DMS53 treated with DMSO at 0.1 percent for 48 hours (cell line): ENCODE measurements around the gene ERGIC1.

ENCODE experiments used
- DNase-seq: peaks from one replicate; lab custom pipeline; 2025; ENCODE audit not compliant: unreplicated experiment; lab: John Stamatoyannopoulos, UW

The ERGIC1 gene

GRCh38 chr5:172918421-172919371, 84.6 kb downstream of the ERGIC1 start:
- no peak for DNase-seq

- no peak for DNase-seq
These were observed 85.7 kb downstream of the ERGIC1 start for GRCh38 chr5:172919525-172920446.

GRCh38 chr5:172920447-172920849, 86.4 kb downstream of the ERGIC1 start:
- DNase-seq = no peak

- DNase-seq = no peak
These were observed 86.9 kb downstream of the ERGIC1 start for GRCh38 chr5:172920995-172921394.

GRCh38 chr5:172921906-172922305, 87.9 kb downstream of the ERGIC1 start:
- no peak for DNase-seq

GRCh38 chr5:172923539-172923938, 89.5 kb downstream of the ERGIC1 start:
- DNase-seq = no peak

GRCh38 chr5:172925336-172925948, 91.4 kb downstream of the ERGIC1 start:
- DNase-seq = peak; percentile 39

- no peak for DNase-seq
These were observed 92.0 kb downstream of the ERGIC1 start for GRCh38 chr5:172926008-172926523.

- DNase-seq = no peak
These were observed 92.7 kb downstream of the ERGIC1 start for GRCh38 chr5:172926796-172927195.

GRCh38 chr5:172929371-172929838, 95.4 kb downstream of the ERGIC1 start:
- no peak for DNase-seq

GRCh38 chr5:172931001-172931536, 97.0 kb downstream of the ERGIC1 start:
- DNase-seq = no peak

- DNase-seq = peak; percentile 59
These were observed 98.4 kb downstream of the ERGIC1 start for GRCh38 chr5:172932313-172933017.

- DNase-seq = no peak
These were observed 99.2 kb downstream of the ERGIC1 start for GRCh38 chr5:172933238-172933637.

- DNase-seq = no peak
These were observed 101.0 kb downstream of the ERGIC1 start for GRCh38 chr5:172935096-172935495.

GRCh38 chr5:172936401-172936800, 102.3 kb downstream of the ERGIC1 start:
- DNase-seq = no peak

- peak; percentile 96 for DNase-seq
These were observed 105.0 kb downstream of the ERGIC1 start for GRCh38 chr5:172939071-172939470.

GRCh38 chr5:172939611-172940267, 105.7 kb downstream of the ERGIC1 start:
- peak; percentile 99 for DNase-seq

- peak; percentile 76 for DNase-seq
These were observed 106.4 kb downstream of the ERGIC1 start for GRCh38 chr5:172940268-172941066.
